ENCODE measurements around the gene ASPA.
"Not testable (repeated sequence)": the region's sequence is repeated elsewhere in the genome, so short reads cannot be mapped to it uniquely, and the experiment has no call there.

ASPA gene

GRCh38 chr17:3514873-3515272 lies 39.1 kb downstream of the ASPA start:
- DNase-seq (ENCODE audit: extremely low read depth, low read depth) = no peak
- TF ChIP-seq, protein P1, sequence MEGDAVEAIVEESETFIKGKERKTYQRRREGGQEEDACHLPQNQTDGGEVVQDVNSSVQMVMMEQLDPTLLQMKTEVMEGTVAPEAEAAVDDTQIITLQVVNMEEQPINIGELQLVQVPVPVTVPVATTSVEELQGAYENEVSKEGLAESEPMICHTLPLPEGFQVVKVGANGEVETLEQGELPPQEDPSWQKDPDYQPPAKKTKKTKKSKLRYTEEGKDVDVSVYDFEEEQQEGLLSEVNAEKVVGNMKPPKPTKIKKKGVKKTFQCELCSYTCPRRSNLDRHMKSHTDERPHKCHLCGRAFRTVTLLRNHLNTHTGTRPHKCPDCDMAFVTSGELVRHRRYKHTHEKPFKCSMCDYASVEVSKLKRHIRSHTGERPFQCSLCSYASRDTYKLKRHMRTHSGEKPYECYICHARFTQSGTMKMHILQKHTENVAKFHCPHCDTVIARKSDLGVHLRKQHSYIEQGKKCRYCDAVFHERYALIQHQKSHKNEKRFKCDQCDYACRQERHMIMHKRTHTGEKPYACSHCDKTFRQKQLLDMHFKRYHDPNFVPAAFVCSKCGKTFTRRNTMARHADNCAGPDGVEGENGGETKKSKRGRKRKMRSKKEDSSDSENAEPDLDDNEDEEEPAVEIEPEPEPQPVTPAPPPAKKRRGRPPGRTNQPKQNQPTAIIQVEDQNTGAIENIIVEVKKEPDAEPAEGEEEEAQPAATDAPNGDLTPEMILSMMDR (IDR thresholded peaks at IDR 0.05; ENCODE audit: low read depth, low read length) = no peak

DNA sequence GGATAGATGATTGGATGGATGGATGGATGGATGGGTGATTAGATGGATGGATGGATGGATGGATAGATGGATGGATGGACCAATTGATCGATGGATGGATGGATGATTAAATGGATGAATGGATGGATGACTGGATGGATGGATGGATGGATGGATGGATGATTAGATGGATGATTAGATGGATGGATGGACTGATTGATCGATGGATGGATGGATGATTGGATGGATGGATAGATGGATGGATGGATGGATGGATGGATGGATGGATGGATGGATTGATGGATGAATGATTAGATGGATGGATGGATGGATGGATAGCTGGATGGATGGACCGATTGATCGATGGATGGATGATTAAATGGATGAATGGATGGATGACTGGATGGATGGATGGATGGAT lies 43.7 kb downstream of the ASPA start:
- DNase-seq (ENCODE audit: extremely low read depth, low read depth) = not testable (repeated sequence)

DNA sequence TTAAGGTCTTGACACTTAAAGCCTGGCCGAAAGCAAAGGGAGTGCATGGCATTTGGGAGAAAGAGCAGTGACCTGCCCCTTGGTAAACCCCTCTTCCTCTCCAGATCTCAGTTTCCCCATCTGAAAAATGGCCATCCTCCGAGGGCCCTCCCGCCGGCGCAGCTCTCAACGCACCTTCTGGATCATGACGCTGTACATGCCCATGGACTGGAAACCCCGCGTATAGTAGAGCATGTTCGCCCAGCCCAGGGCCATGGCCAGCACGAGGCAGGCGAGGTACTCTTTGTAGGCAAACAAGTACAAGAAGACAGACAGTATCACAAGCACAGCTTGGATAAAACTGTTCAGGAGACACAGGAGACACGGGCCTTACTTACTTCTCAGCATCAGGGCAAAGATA lies 48.2 kb downstream of the ASPA start:
- DNase-seq (ENCODE audit: extremely low read depth, low read depth) = no peak
- TF ChIP-seq, protein P1 (IDR thresholded peaks at IDR 0.05; ENCODE audit: low read depth, low read length) = no peak

DNA sequence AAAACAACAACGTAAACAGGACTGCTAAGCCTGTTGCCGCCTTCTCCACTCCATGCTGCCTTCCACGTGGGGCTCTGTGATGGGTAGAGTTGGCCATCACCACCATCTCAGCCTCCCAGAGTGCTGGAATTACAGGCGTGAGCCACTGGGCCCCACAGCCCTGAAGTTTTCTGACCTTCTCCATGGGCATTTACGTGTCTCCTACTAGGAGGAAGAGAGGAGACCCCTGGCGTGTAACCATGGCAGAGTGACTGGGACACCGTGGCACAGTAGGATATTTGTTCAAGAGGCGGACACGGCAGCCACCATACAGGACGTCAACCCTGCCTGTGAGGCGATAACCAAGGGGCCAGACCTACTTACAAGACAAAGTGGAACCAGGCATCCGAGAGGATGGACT lies 50.7 kb downstream of the ASPA start:
- no peak for DNase-seq (ENCODE audit: extremely low read depth, low read depth)
- TF ChIP-seq, protein P1 (IDR thresholded peaks at IDR 0.05; ENCODE audit: low read depth, low read length) = no peak

GRCh38 chr17:3526971-3527370 lies 51.2 kb downstream of the ASPA start:
- TF ChIP-seq, protein P1 (IDR thresholded peaks at IDR 0.05; ENCODE audit: low read depth, low read length) = no peak
- no peak for DNase-seq (ENCODE audit: extremely low read depth, low read depth)

GRCh38 chr17:3527468-3527867 lies 51.7 kb downstream of the ASPA start:
- no peak for DNase-seq (ENCODE audit: extremely low read depth, low read depth)
- TF ChIP-seq, protein P1 (IDR thresholded peaks at IDR 0.05; ENCODE audit: low read depth, low read length) = no peak

DNA sequence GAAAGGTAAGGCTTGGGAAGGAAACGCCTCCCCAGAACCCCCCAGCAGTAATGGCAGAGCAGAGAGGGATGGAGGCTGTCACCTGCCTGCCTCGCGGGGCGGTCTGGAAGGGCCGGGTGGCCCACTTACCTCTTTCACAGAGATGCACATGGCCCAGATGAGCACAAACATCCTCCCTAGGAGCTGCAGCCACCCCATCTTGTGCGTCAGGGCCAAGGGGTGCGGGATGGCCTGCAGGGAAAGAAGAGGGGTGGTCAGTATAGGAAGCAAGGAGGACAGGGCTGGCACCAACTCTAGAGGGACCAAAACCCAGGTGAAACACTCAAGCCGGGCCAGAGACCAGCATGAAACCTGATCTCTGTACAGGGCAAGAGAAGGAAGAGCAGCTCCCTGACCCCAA lies 52.1 kb downstream of the ASPA start:
- no peak for DNase-seq (ENCODE audit: extremely low read depth, low read depth)
- TF ChIP-seq, protein P1 (IDR thresholded peaks at IDR 0.05; ENCODE audit: low read depth, low read length) = no peak

GRCh38 chr17:3528403-3528851 lies 52.6 kb downstream of the ASPA start:
- DNase-seq (ENCODE audit: extremely low read depth, low read depth) = no peak

More at GRCh38 chr17:3528403-3528851, 52.6 kb downstream of the ASPA start:
- TF ChIP-seq, protein P1 (IDR thresholded peaks at IDR 0.05; ENCODE audit: low read depth, low read length) = no peak

All from AG09319 (cell line).